PFSK-1 (cell line): ENCODE results near the gene ITGB1.

Experiments
- POLR2AphosphoS5 ChIP-seq: IDR thresholded peaks from 2 replicates; pipeline ENCODE4 v1.6.1; 2012; ENCODE audit warnings: low read depth, mild to moderate bottlenecking, control low read depth, low read length, moderate library complexity
- SIN3A ChIP-seq: IDR thresholded peaks from 2 replicates; pipeline ENCODE4 v1.6.1; 2012; ENCODE audit warnings: mild to moderate bottlenecking, low read length, moderate library complexity, borderline replicate concordance; ENCODE audit not compliant: insufficient read depth
- TAF1 ChIP-seq: IDR thresholded peaks from 2 replicates; pipeline ENCODE4 v1.6.1; 2012; ENCODE audit warnings: low read length, control low read depth, borderline replicate concordance; ENCODE audit not compliant: insufficient read depth

- TF ChIP-seq SIN3A: no peak
- TF ChIP-seq TAF1: no peak
- TF ChIP-seq POLR2AphosphoS5: no peak
These were observed 32.8 kb upstream of the ITGB1 start for GRCh38 chr10:32990811-32991210.
